Kidney glomerular epithelial cell (primary cell): ENCODE measurements around the gene BACH2.
"Not testable (repeated sequence)": the region's sequence is repeated elsewhere in the genome, so short reads cannot be mapped to it uniquely, and the experiment has no call there.

Experiments
- DNase-seq: peaks from one replicate; lab custom pipeline; 2025; lab: John Stamatoyannopoulos, UW

Gene BACH2

DNA sequence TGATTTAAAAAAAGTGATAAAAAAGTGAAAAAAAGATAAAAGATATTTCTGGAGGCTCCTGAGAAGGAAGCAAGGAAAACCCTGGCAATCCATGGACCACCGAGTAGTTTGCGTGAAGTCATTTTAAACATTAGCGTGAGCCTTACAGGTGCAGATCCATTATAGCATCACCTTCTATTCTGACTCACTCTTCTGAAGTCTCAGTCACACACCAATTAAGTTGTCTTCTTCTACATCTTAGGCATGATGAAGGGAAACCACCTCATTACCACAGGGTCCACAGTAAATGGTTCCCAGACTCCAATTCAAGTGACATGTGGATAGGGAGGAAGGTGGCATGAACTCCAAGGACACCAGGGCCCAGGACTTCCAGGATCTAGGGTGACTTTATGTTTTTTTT is 303.2 kb downstream of the BACH2 start:
- no peak for DNase-seq

DNA sequence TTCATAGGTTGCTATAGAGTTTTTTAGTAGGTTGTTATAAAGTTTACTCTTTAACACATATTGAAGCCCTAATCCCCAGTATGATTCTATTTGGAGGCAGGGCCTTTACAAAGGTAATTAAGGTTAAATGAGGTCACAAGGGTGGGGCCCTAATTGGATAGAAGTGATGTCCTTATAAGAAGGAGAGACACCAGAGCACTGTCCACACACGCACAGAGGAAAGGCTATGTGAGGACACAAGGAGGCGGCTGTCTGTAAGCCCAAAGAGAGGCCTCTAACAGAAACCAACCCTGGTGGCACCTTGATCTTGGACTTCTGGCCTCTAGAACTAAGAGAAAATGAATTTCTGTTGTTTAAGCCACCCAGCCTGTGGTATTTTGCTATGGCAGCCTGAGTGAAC is 303.8 kb downstream of the BACH2 start:
- no peak for DNase-seq

DNA sequence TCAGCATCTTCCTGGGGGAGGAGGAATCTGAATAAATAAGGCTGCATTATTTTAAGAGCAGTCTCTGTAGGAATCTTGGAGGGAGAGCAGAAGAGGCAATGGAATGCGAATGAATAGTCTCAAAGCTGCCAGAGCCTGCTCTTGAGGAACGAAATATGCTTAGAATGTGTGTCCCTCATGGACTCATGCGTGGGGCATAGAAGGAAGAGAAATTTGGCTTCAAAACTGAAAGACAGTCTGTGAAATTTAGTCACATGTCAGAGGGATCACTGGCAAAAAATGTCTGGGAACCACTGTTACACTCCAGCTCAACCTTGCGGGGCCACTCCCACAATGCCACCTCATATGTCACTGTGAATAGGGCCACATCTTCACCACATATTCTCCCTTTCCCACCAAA is 306.9 kb downstream of the BACH2 start:
- DNase-seq: peak; percentile 94

DNA sequence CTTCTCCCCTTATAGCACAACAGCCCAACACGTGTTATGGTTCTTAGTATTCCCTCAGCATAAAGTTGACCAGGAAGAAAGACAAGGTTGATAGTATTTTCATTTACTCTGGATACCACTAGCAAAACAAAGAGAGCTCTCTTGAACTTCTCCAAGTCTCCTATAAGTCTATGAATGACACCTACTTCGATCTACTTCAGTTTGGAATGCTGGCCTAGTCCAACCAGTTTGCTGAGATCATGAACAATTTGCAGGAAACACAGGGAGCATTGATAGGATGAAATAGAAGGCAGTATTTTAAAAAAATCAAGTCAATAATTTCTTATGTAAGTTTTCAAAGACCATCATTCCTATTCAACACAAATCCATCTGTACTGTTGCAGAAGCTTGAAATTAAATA is 308.8 kb downstream of the BACH2 start:
- DNase-seq: no peak

DNA sequence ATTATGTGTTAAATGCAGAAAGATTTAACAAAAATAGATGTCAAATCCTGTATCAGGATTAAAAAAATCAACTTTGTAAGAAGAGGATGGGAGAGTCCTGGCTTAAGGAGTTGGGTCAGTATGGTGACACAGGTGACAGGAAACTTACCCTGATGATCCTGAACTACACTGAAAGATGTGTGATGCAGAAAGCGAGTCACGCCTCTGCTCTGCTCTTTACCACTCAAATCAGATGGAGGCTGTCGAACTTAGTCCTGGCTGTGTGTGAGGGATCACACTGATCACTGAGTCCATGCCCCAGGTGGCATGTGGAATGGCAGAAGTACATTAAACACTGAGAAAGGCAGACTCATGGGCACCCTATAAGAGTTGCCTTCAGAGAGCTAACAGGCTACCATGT is 309.5 kb downstream of the BACH2 start:
- DNase-seq: no peak

DNA sequence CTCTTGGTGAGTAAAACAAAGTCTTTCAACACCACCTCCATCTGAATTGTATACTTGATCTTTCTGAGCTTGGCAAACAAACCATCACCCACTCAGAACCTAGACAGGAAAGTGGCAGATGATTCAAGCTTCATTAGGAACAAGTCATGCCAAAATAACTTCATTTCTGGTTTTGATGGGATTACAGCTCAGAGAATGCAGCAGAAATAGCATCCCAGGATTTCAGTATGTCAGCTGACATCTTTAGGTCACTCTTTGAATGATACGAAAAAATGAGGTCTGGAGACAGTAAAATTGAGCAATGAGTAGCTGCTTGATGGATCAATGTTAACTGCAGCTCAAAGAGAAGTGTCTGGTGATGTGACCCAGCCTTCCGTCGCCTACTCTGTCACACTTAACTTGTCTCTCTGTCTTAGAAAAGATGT is 310.0 kb downstream of the BACH2 start:
- peak; percentile 80 for DNase-seq

DNA sequence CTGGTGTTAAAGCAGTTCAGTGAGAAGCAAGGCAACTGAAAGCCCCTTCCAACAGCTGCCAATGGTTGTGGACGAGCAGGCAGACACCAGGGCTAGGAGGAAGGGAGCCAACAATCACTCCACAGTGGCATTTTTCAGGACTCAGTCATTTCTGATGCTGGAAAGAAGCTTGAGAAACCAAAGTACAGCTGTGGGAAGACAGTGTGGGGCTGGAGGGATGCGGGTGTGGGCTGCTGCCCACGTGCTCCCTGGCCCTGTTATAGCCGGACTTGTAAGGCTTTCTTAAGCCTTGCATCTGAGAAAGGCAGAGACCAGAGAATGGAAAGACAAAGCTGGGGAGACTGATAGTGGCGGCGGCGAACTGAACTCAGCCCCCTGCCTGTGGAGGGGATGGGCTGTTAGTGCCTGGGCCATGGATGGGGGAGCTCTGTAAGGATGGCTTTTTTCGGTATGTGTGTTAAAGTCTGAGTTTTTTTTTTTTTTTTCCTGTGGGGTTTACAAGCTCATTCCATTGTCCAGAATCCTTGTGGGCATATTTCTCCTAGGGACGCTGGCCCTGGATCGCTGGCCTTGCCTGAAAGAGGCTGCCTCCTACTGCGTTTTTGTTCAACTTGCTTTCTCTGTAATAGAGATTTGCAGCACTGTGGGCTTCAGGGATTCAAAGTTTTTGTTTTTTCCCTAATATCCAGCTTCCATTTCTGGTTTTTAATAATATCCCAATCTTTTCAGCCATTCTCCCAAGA is 310.7 kb downstream of the BACH2 start:
- peak; percentile 69 for DNase-seq

DNA sequence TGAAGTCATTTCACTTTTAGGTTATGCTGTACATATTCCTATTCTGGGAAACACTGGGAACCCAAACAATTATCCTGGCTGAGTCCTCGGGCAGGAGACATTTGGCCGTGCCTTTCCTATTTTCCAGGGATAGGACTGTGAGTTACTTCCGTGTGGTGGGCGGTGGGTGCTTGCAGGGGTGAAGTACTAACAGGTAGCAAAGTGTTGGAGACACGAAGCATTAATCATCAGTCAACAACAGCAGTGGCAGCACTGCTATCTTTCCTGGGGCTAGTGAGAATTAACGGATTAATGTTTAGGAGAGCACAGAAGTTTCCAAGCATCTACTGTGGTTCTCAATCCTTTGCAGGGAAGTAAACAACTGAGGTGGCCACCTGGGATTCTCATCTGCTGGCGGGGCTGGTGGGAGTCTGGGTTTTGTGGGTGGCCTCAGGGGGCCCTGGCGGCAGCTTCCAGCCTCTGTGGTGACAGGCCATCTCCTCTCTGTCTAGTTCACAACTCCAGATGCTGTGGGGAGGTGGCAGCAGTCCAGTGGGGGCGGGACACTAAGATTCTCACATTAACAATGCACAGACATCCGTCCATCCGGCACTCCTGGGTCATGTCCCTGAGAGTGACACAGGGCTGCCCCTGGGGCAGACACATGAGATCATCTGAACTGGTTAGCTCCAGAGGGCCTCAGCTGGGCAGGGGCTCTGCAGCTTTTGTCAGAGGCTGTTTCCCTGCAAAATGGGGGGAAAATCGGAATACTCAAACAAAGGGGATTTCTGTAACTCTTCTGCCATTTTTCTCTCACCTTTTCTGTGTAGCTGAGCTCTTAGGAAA is 311.5 kb downstream of the BACH2 start:
- no peak for DNase-seq

DNA sequence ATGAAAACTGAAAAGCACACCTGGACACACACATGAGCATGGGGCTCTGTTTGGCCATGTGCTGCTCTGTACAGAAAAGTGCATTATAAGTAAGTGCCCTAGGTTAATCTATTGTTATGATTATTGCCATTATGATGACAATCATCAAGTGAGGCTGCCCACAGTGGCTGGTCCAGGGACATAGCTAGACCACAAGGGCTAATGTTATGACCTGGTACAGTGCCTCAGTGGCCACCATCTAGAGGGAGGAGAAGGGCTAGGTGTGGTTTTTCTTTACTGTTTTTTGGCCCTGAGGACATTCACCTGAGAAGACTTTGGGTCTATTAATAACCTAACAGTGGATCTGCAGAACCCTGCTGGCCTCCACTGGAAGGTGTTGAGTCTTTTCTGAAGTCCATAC is 316.3 kb downstream of the BACH2 start:
- DNase-seq: no peak

DNA sequence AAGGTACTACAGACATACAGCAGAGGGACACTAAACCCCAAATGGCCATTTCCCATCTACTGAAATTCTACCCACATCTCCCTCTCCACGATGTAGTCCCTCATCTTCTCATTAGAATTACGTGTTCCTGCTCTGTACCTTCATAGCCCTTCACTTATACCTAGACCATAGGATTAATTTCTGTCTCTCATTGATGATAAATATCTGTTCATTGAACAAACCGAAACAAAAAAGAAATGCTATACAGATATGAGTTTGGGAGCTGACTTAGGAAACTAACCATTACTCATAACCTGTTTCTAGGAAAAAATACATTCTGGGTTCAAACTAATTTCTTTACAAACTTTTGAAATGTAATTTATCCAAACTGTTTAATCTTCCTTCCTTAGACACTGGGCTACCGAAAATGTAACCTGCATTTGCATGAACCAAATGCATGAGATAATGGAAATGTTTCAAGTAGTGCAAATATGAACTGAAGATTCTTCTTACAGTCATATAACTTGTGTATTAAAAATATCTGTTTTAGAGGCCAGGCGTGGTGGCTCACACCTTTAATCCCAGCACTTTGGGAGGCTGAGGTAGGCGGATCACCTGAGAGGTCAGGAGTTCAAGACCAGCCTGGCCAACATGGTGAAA is 317.0 kb downstream of the BACH2 start:
- no peak for DNase-seq

DNA sequence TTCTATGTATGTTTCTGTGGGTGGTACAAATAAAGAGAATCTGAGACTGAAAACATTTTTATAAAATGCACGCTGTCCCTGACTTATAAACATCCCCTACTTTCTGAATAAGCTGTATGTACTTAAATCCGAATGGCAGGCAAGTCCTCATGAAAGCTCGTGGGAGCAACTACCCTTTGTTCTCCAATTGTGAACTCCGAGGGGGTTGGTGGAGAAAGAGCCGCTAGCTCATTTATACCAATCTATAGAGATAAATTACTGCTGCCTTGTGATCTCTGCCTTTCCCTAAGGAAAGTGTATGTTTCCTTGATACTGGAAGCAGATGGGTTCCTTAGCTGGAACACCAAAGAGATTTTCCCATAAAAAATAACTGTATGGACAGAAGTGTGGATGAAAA is 317.9 kb downstream of the BACH2 start:
- DNase-seq: no peak

DNA sequence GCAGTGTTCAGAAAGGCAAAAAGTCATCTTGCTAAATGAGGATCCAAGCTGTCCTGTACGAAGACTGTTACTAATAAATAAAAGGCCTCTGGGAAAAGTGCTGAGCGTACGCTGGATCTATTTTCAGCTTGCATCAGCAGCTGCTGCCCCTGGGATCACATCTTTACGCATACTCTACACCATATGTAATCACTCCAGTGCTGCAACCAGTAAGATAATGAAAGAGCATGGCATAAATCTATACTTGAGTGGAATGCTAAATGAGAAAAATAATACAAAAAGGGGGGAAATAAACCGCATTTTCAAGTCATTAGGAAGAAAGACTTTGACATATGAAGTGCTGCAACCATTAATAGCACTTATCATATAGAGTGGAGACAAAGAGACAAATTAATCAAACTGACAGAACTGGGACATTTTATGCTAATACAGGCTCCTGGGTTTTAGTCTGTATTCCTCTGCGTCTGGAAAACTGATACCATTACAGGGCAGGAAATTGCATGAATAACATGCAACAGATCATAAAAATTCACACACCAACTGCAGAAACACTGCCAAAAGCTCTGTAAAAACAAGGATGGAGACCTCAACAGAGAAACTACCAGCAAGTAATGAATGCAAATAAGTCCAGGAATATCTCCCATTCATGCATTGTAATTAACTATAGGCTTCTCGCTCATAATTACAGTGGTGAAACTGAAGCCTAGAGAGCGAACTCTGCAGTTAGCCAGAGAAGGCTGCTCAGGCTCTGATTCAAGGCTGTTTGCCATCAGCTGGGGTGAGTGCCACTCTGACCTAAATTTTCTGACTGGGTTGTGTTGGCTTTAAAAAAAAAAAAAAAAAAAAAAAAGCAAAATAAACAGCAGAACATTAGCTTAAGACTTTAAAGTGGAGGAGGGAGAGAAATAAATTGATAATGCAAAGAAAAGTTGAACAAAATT is 318.6 kb downstream of the BACH2 start:
- no peak for DNase-seq

DNA sequence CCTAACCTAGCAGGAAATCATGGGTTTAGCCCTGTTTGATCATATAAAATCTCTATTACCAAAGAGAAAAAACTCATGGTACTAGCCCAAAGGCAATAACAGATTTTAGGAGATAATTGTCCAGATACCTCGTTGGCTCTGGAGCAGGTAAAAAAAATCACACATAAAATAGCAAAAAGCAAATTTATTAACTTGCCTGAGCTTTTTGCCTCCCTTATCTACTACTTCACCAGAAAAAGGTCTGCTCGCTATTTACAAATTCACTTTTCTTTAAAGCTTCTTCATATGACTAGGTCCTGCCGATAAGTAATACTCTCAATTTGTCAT is 320.0 kb downstream of the BACH2 start:
- DNase-seq: no peak

DNA sequence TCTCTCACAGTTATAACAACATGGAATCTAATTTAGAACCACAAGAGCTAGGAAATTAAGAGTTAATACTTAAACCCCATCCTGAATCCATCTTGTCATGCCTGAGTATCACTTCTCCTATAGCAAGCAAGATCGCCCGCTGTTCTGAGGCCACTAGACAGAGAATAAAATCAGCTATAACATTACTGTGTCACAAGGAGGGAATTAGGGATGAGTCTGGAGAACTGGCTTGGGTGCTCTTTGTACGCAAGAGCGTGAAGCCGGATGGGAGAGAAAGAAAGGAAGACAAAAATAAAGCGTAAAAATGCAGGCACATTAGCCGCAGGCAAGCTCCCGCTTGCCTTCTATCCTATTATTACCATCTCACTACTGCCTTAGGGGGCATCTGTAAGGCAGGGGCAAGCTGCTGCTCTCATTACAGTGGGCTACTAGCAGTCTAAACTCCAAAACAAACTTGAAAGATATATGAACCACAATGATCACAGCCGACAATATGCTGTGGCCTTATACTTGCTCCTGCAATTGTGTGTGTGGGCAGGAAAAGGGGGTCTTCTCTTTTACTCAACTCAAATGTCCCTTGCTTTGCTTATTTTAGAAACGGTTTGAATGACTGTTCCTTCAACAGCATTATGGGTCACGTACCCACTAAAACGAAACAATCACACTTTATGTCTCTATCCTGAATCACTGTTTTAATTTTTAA is 320.5 kb downstream of the BACH2 start:
- DNase-seq: peak; percentile 30

DNA sequence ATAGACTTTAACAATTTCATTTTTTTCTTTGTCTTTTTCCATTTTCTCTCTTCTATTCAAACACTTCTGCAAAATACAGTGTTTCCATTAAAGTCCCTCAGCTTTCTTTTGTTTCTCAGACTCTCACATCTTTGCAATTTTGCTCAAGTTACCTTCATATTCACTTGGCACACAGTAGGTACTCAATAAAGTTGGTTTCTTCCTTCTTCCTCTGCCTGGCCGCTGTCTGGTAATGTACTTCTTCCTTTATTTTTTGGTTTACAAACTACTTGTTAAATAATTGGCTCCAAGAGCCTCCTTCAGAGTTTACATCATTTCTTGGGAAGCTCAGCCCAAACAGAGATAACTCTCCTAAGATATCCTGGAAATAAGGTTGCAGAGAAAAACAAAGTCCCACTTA is 321.3 kb downstream of the BACH2 start:
- DNase-seq: no peak

DNA sequence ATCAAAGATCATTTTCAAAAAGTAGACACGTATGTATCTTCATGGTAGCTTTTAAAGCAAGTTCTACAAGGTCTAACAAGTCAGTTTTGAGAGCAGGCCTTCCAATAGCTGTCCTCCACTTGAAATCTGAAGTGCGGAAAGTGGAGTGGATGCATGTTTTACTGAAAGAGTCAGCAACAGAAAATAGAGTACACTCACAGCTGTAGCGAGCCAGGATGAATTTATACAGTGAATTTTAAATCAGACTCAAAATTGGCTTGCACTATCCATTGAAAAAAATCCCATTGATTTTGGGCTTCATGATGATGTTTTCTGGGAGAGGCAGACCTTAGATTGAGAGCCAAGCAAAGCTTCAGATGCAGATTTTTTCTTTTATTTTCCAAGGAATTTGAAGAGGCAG is 321.8 kb downstream of the BACH2 start:
- no peak for DNase-seq

DNA sequence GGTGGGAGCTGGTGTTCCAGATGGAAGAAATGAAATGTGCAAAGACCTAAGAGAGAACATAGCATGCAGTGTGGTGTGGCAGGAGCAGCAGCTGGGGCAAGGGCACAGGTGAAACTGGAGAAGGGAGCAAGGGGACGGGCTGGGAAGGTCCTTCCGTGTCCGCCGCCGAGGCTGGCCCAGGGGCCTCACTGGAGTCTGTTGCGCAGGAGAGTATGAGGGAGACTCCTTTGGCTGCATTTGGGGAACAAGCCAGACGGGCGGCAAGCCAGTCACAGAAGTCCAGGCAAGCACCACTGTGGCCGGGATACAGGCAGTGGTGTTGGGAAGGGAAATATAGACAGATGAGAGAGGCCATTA is 324.6 kb downstream of the BACH2 start:
- DNase-seq: no peak

DNA sequence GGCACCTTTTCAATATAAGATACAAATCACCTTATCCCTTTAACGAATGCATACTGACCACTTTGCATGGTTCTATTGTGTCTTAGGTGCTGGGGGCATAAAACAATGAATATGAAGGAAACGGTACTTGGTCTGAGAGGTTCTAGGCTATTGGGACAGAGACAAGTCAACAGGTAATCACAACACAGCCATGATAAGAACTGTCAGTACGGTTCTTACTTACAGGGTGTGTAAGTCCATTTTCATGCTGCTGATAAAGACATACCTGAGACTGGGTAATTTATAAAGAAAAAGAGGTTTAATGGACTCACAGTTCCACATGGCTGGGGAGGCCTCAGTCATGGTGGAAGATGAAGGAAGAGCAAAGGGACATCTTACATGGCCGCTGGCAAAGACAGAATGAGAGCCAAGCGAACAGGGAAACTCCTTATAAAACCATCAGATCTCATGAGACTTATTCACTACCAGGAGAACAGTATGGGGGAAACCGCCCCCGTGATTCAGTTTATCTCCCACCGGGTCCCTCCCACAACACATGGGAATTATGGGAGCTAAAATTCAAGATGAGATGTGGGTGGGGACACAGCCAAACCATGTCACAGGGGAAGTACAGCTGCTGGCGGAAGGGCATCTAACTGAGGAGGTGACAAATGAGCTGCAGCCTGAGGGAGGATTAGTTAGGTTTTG is 325.2 kb downstream of the BACH2 start:
- DNase-seq: not testable (repeated sequence)

DNA sequence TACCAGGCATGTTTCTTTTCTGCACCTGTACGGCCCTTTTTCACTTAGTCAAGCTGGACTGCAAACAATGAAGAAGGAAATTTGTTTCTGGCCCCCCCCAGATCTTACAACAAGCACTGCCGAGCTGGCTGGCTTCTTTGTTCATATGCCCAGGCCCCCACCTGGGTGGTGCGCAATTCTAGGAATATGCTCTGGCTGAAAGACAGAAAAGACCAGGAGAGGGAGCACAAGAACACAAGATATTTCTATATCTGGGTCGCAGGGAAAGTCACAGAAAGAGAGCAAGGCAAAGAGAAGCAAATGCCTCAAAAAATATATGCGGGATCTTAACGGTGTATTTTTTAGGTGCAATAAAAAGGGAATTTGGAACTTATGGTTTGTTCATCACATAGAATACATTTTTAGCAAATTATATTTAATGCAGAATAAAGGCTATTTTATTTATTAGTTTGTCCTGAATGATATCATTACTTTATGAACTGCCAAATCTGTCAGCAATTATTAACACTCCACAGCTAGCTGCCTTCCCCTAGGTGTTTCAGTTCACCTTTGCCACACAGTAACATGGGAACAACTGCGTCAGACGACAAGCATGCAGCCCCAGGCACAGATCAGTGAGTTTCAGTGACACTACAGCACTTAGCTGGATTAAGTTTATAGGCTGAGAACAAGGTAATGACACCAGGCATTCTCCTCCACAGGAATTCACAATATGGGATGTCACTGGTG is 325.9 kb downstream of the BACH2 start:
- peak; percentile 86 for DNase-seq

DNA sequence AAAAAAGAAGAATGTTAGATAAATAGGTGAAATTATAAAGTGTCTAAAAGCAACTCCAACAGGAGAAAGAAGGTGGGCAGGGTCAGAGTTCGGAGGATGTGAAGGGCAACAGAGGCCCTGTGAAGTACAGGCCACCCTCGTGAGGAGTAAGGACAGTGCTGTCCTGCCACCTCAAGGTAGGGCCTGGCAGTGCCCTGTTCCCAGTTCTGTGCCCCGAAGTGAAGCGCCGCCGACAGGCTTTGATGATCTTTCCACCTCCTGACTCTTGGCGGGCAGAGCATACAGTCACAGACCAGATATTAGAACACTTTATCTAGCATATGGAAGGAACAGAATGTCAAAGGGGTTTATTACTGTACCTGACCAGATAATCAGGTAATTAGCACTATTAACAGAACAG is 326.6 kb downstream of the BACH2 start:
- DNase-seq: no peak
